ENCODE measurements around the gene INAVA.
"Not testable (repeated sequence)": the region's sequence is repeated elsewhere in the genome, so short reads cannot be mapped to it uniquely, and the experiment has no call there.

INAVA gene

DNA sequence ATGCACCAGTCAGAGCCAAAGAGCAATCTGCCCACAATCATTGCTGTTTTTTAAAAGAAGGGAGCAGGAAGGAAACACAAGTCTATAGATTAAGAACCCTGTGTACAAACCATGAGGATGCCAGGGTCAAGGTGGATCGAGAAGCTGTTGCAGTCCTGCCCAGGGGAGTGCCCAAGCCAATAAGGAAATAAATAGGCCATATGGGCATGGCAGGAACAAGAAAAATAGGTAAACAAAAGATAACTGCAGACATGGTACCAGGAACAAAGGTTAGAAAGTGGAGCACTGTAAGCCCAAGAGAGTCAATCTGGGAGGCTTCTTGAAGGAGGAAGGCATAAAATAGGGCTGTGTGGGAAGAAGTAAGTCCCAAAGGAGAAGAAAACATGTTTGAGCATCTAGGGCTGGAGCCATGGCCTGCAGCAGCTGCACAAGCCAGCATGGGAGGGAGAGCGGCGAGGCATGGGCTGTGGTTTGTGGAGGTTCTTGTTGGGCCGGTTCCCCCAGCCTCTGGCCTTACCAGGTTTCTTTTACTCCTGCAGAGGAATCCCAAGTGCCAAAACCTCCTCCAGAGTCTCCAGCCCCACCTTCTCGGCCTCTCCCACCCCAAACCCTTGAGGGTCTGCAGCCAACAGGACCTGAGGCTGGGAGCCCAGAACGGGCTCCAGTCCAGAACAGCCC lies 13.6 kb downstream of the INAVA start:
- no peaks in the 10 kb centered on the region for H3K27me3 ChIP-seq (replicated peaks; ENCODE audit: control insufficient read depth, insufficient read depth, low read length)
- DNase-seq (ENCODE audit: extremely low read depth, insufficient read length) = no peak
- TF ChIP-seq, protein P1, sequence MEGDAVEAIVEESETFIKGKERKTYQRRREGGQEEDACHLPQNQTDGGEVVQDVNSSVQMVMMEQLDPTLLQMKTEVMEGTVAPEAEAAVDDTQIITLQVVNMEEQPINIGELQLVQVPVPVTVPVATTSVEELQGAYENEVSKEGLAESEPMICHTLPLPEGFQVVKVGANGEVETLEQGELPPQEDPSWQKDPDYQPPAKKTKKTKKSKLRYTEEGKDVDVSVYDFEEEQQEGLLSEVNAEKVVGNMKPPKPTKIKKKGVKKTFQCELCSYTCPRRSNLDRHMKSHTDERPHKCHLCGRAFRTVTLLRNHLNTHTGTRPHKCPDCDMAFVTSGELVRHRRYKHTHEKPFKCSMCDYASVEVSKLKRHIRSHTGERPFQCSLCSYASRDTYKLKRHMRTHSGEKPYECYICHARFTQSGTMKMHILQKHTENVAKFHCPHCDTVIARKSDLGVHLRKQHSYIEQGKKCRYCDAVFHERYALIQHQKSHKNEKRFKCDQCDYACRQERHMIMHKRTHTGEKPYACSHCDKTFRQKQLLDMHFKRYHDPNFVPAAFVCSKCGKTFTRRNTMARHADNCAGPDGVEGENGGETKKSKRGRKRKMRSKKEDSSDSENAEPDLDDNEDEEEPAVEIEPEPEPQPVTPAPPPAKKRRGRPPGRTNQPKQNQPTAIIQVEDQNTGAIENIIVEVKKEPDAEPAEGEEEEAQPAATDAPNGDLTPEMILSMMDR (IDR thresholded peaks at IDR 0.05; ENCODE audit: insufficient read depth, low read length, poor library complexity, severe bottlenecking) = no peak
- H3K36me3 ChIP-seq (ENCODE audit: control insufficient read depth, insufficient read depth, low read length) = peaks cover 1% of the 10 kb centered on the region
- H3K4me3 ChIP-seq (replicated peaks; ENCODE audit: low read depth, low read length) = no peak overlapping the region

DNA sequence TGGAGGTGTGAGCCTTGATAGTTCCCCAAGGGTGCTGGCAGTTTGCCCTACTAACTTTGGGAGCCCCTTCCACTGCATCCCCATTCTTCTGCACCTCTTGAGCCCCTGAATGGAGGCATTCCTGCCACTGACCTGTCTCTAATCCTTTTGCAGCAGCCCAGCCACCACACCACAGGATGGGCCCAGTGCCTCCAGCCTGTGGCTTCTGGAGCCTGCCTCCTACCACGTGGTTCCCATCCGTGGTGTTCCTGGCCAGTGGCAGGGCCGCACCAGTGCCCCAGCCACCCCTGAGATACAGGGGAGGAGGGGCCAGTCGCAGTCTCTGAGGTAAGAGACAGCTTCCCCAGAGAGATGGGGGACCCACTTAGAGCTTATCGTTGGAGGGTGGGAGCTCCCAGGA lies 14.4 kb downstream of the INAVA start:
- TF ChIP-seq, protein P1 (IDR thresholded peaks at IDR 0.05; ENCODE audit: insufficient read depth, low read length, poor library complexity, severe bottlenecking) = no peak
- DNase-seq (ENCODE audit: extremely low read depth, insufficient read length) = no peak
- no peak overlapping the region for H3K4me3 ChIP-seq (replicated peaks; ENCODE audit: low read depth, low read length)
- peaks cover 1% of the 10 kb centered on the region for H3K36me3 ChIP-seq (ENCODE audit: control insufficient read depth, insufficient read depth, low read length)
- H3K27me3 ChIP-seq (replicated peaks; ENCODE audit: control insufficient read depth, insufficient read depth, low read length) = no peaks in the 10 kb centered on the region

DNA sequence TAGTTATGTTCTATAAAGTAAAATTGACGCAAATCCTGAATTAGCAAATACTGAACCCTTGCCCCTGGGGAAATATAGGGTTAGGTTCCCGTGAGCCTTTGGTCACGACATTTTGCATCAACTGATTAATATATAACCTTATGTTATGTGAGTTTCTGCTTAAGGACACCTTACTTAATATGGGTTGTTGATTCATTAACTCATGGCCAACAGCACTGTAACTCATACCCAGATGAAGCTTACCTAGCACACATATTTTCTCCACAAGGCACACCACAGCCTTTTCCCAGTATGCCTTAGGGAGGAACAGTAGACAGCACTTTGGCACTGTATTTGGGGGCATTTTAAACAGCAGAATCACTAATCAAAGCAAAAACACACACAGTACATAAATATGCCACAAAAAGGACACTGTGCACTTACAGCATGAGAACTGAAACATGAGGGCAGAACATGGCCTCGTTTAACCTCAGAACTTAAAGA lies 15.1 kb downstream of the INAVA start:
- H3K36me3 ChIP-seq (ENCODE audit: control insufficient read depth, insufficient read depth, low read length) = peaks cover 1% of the 10 kb centered on the region
- H3K27me3 ChIP-seq (replicated peaks; ENCODE audit: control insufficient read depth, insufficient read depth, low read length) = no peaks in the 10 kb centered on the region
- H3K4me3 ChIP-seq (replicated peaks; ENCODE audit: low read depth, low read length) = no peak overlapping the region
- TF ChIP-seq, protein P1 (IDR thresholded peaks at IDR 0.05; ENCODE audit: insufficient read depth, low read length, poor library complexity, severe bottlenecking) = no peak
- no peak for DNase-seq (ENCODE audit: extremely low read depth, insufficient read length)

DNA sequence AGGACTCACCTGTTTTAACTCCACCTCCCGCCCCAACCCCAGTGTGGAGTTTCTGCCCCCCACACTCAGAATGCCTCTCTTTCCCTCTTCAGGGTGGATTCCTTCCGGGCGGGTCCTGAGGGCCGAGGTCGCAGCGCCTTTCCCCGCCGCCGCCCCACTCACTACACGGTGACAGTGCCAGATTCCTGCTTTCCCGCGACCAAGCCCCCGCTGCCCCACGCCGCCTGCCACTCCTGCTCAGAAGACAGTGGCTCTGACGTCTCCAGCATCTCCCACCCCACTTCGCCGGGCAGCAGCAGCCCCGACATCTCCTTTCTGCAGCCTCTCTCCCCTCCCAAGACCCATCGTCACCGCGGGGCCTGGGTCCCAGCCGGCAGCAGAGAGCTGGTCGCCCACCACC lies 16.7 kb downstream of the INAVA start:
- no peak for DNase-seq (ENCODE audit: extremely low read depth, insufficient read length)
- TF ChIP-seq, protein P1 (IDR thresholded peaks at IDR 0.05; ENCODE audit: insufficient read depth, low read length, poor library complexity, severe bottlenecking) = no peak
- Histone ChIP-seq H3K27me3 (replicated peaks; ENCODE audit: control insufficient read depth, insufficient read depth, low read length) (no peaks in the 10 kb centered on the region), H3K4me3 (replicated peaks; ENCODE audit: low read depth, low read length) (no peak overlapping the region), H3K36me3 (ENCODE audit: control insufficient read depth, insufficient read depth, low read length) (peaks cover 1% of the 10 kb centered on the region)

DNA sequence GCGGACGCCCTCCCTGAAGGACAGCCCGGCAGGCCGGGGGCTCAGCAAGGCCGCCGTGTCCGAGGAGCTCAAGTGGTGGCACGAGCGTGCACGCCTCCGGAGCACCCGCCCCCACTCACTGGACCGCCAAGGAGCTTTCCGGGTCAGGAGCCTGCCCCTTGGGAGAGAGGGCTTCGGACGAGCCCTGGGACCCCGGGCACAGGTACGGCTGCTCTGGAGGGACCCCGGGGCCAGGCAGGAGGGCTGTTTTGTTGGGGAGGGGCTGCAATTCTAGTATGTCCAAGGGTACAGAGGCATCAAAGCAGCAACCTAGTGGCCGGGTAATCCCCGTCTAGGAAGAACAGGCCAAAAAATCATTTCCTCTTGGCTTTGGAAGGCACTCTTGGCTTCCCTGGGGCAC lies 17.2 kb downstream of the INAVA start:
- H3K4me3 ChIP-seq (replicated peaks; ENCODE audit: low read depth, low read length); H3K27me3 ChIP-seq (replicated peaks; ENCODE audit: control insufficient read depth, insufficient read depth, low read length); DNase-seq (ENCODE audit: extremely low read depth, insufficient read length); H3K36me3 ChIP-seq (ENCODE audit: control insufficient read depth, insufficient read depth, low read length): not testable (repeated sequence)

DNA sequence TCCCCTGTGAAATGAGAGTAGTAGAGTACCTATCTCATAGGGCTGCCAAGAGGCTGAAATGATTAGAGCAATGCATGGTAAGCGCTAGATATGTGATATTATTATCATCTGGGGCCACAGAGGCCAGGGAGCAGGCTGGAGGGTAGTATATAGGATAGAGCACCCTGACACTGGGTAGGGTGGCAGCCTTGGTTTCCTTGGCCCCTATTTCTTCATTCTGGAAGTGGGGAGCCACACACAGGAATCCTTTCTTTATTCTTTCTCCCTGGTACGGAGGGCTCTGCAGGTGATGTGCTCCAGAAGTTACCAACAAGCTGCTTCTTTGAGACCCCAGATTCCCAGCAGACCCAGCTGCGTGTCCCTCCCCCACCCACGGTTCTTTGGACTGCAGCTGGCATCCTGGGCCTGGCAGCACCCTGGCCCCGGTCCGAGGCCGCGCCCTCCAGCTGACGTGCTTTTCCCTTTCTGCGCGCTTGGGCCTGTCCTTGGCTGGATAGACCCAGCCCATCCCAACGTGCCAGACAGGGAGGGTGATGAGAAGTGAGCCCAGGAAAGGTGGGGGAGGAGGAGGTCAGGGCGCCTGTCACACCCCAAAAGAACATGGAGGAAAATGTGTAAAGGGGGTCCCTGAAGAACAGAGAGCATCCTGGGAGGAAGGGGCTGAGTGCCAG lies 18.2 kb downstream of the INAVA start:
- Histone ChIP-seq H3K36me3 (ENCODE audit: control insufficient read depth, insufficient read depth, low read length) (peaks cover 1% of the 10 kb centered on the region), H3K4me3 (replicated peaks; ENCODE audit: low read depth, low read length) (no peak overlapping the region), H3K27me3 (replicated peaks; ENCODE audit: control insufficient read depth, insufficient read depth, low read length) (no peaks in the 10 kb centered on the region)
- TF ChIP-seq, protein P1 (IDR thresholded peaks at IDR 0.05; ENCODE audit: insufficient read depth, low read length, poor library complexity, severe bottlenecking) = no peak
- no peak for DNase-seq (ENCODE audit: extremely low read depth, insufficient read length)
